GM18867 (cell line): ENCODE data around the gene SLC25A6.
"Not testable (repeated sequence)": the region's sequence is repeated elsewhere in the genome, so short reads cannot be mapped to it uniquely, and the experiment has no call there.

ENCODE experiments used
- ATAC-seq: cut with Tn5 transposase; IDR thresholded peaks from one replicate; pipeline ENCODE4 v1.9.1; 2021; ENCODE audit warnings: mild to moderate bottlenecking, moderate library complexity; ENCODE audit not compliant: unreplicated experiment

SLC25A6 gene

GRCh38 chrX:1416327-1416784 is 24.4 kb upstream of the SLC25A6 start:
- ATAC-seq, result no peak

- ATAC-seq, result no peak
Observed at GRCh38 chrX:1412551-1413161, 20.7 kb upstream of the SLC25A6 start.

GRCh38 chrX:1411326-1411725 is 19.4 kb upstream of the SLC25A6 start:
- ATAC-seq, result no peak

GRCh38 chrX:1407035-1407434 is 15.1 kb upstream of the SLC25A6 start:
- ATAC-seq, result no peak

- ATAC-seq, result not testable (repeated sequence)
Observed at GRCh38 chrX:1405769-1406168, 13.9 kb upstream of the SLC25A6 start.

GRCh38 chrX:1403867-1404266 is 12.0 kb upstream of the SLC25A6 start:
- not testable (repeated sequence) for ATAC-seq

- ATAC-seq, result no peak
Observed at GRCh38 chrX:1403228-1403627, 11.3 kb upstream of the SLC25A6 start.

- no peak for ATAC-seq
Observed at GRCh38 chrX:1401611-1402430, 9.9 kb upstream of the SLC25A6 start.

GRCh38 chrX:1400742-1401471 is 9.0 kb upstream of the SLC25A6 start:
- ATAC-seq, result no peak

- ATAC-seq, result no peak
Observed at GRCh38 chrX:1400049-1400448, 8.1 kb upstream of the SLC25A6 start.

GRCh38 chrX:1398431-1399340 is 6.8 kb upstream of the SLC25A6 start:
- ATAC-seq, result no peak

- no peak for ATAC-seq
Observed at GRCh38 chrX:1397441-1398270, 5.7 kb upstream of the SLC25A6 start.

GRCh38 chrX:1397001-1397400 is 5.1 kb upstream of the SLC25A6 start:
- no peak for ATAC-seq

GRCh38 chrX:1395646-1396216 is 3.8 kb upstream of the SLC25A6 start:
- ATAC-seq, result no peak

GRCh38 chrX:1394731-1395501 is 3.0 kb upstream of the SLC25A6 start:
- ATAC-seq, result no peak

GRCh38 chrX:1393871-1394615 is 2.1 kb upstream of the SLC25A6 start:
- ATAC-seq, result no peak

GRCh38 chrX:1392376-1393068 is 609 bp upstream of the SLC25A6 start:
- ATAC-seq, result peak; percentile 30

GRCh38 chrX:1391370-1391706 is 575 bp downstream of the SLC25A6 start:
- ATAC-seq, result no peak
